Fibroblast of lung (primary cell): ENCODE data around the gene HAVCR2. TPM values are rescaled to one million over a fixed set of nuclear protein-coding genes. Genes with fewer than 3 reads are reported as not detected.
"Not testable (repeated sequence)": the region's sequence is repeated elsewhere in the genome, so short reads cannot be mapped to it uniquely, and the experiment has no call there.

Experiments
- DNase-seq, 2 donors: peaks; one replicate each; pipeline versions ENCODE4 v3.0.0 to v3.0.0-alpha.2; 2010; ENCODE audit warnings: low read depth in 2 of 2
- H2AFZ ChIP-seq: 2 replicates; pipeline ENCODE4 v1.5.1; 2012; ENCODE audit warnings: low read length, control low read depth, inconsistent platforms
- H3K27ac ChIP-seq: 2 replicates; pipeline ENCODE4 v1.5.1; 2011; ENCODE audit warnings: low read length, control low read depth; ENCODE audit not compliant: insufficient read depth
- H3K27me3 ChIP-seq: 2 replicates; pipeline ENCODE4 v1.5.1; 2011; ENCODE audit warnings: mild to moderate bottlenecking, low read length; ENCODE audit not compliant: control insufficient read depth, insufficient read depth
- H3K36me3 ChIP-seq: 2 replicates; pipeline ENCODE4 v1.5.1; 2011; ENCODE audit warnings: low read length; ENCODE audit not compliant: control insufficient read depth, insufficient read depth
- H3K4me1 ChIP-seq: 2 replicates; pipeline ENCODE4 v1.5.1; 2011; ENCODE audit warnings: low read length; ENCODE audit not compliant: control insufficient read depth, insufficient read depth; ENCODE audit errors: extremely low read depth
- H3K4me2 ChIP-seq: 2 replicates; pipeline ENCODE4 v1.5.1; 2011; ENCODE audit warnings: low read length, control low read depth; ENCODE audit not compliant: insufficient read depth; ENCODE audit errors: extremely low read depth
- H3K4me3 ChIP-seq, 4 experiments: fragments of 200-600 bp in 1 of 4; sonication (generic) in 1 of 4; replicated peaks in 1 of 4; 2 replicates each; pipeline ENCODE4 v1.5.1; 2011 to 2016; ENCODE audit warnings: low read length in 4 of 4, low read depth in 3 of 4, mild to moderate bottlenecking in 3 of 4, control low read depth in 2 of 4, inconsistent platforms in 1 of 4, mixed read lengths in 1 of 4; ENCODE audit not compliant: insufficient read depth in 1 of 4; ENCODE audit errors: control extremely low read depth in 1 of 4
- H3K79me2 ChIP-seq: 2 replicates; pipeline ENCODE4 v1.5.1; 2012; ENCODE audit warnings: mild to moderate bottlenecking, low read length, inconsistent platforms; ENCODE audit not compliant: control insufficient read depth, insufficient read depth
- H3K9ac ChIP-seq: 2 replicates; pipeline ENCODE4 v1.5.1; 2011; ENCODE audit warnings: mild to moderate bottlenecking, low read length, control low read depth; ENCODE audit not compliant: insufficient read depth
- H3K9me3 ChIP-seq: 2 replicates; pipeline ENCODE4 v1.5.1; 2012; ENCODE audit warnings: low read depth, low read length; ENCODE audit not compliant: control insufficient read depth, insufficient read depth
- H4K20me1 ChIP-seq: 2 replicates; pipeline ENCODE4 v1.5.1; 2011; ENCODE audit warnings: low read length; ENCODE audit not compliant: control insufficient read depth, insufficient read depth; ENCODE audit errors: extremely low read depth
- EZH2 ChIP-seq: IDR thresholded peaks from 2 replicates; pipeline ENCODE4 v1.5.1; 2012; ENCODE audit warnings: low read length, control low read depth, mild to moderate bottlenecking; ENCODE audit errors: missing control alignments
- polyA plus RNA-seq, 2 donors: library from polyadenylated mRNA; depleted of rRNA in 1 of 2; stranded (reverse) in 1 of 2; unstranded in 1 of 2; fragments of >200 nt; gene quantifications; 2 replicates each; pipeline ENCODE4 v1.2.1, GENCODE V29; 2011 to 2012; ENCODE audit warnings: missing spikeins in 1 of 2
- total RNA-seq: library from RNA; depleted of rRNA; stranded (reverse); fragments of >200 nt; gene quantifications from 2 replicates; pipeline ENCODE4 v1.2.1, GENCODE V29; 2014
- TF ChIP-seq, protein P1 (sequence below), 2 donors: IDR thresholded peaks in 1 of 2; conservative IDR thresholded peaks in 1 of 2; 1 replicate in 1 of 2; 2 replicates in 1 of 2; pipeline ENCODE4 v1.5.1; 2011 to 2012; ENCODE audit warnings: low read length in 2 of 2, control low read depth in 1 of 2, inconsistent platforms in 1 of 2, low read depth in 1 of 2, mild to moderate bottlenecking in 1 of 2

Gene HAVCR2
- total and polyA plus RNA-seq, 2 donors (not counting 1 experiment from before 2014, with no cell fraction given), result 0.56 to 2.5 TPM

- Histone ChIP-seq H3K27ac (no peak within 1 kb of the TSS), H3K9me3 (no peaks in the 10 kb centered on the region), H3K79me2 (no peaks in the 10 kb centered on the region), H2AFZ (no peak within 1 kb of the TSS), H3K9ac (no peak within 1 kb of the TSS), H3K4me3 (no peak within 1 kb of the TSS), H3K27me3 (no peaks in the 10 kb centered on the region), H3K4me1 (no peaks in the 10 kb centered on the region), H3K36me3 (no peaks in the 10 kb centered on the region), H3K4me2 (no peak within 1 kb of the TSS), H4K20me1 (no peaks in the 10 kb centered on the region)
- TF ChIP-seq, protein P1, sequence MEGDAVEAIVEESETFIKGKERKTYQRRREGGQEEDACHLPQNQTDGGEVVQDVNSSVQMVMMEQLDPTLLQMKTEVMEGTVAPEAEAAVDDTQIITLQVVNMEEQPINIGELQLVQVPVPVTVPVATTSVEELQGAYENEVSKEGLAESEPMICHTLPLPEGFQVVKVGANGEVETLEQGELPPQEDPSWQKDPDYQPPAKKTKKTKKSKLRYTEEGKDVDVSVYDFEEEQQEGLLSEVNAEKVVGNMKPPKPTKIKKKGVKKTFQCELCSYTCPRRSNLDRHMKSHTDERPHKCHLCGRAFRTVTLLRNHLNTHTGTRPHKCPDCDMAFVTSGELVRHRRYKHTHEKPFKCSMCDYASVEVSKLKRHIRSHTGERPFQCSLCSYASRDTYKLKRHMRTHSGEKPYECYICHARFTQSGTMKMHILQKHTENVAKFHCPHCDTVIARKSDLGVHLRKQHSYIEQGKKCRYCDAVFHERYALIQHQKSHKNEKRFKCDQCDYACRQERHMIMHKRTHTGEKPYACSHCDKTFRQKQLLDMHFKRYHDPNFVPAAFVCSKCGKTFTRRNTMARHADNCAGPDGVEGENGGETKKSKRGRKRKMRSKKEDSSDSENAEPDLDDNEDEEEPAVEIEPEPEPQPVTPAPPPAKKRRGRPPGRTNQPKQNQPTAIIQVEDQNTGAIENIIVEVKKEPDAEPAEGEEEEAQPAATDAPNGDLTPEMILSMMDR (conservative IDR thresholded peaks at IDR 0.05 in 1 of 2, IDR thresholded peaks at IDR 0.05 in 1 of 2; ENCODE audit: low read depth in 1 of 2, low read length in 2 of 2), result no peak
- no peak for DNase-seq
Measured at GRCh38 chr5:157059093-157059539, 49.7 kb downstream of the HAVCR2 start, which contains the start of gene HAVCR1. Gene HAVCR1, minus strand, starts transcription at chr5:157059116. Its CDS starts 1,173 bp downstream, at chr5:157057943.

GRCh38 chr5:157057459-157058370 is 51.1 kb downstream of the HAVCR2 start:
- no peak for DNase-seq
- H3K79me2 ChIP-seq, result no peaks in the 10 kb centered on the region
- H3K9me3 ChIP-seq, result no peaks in the 10 kb centered on the region
- H3K4me3 ChIP-seq, result no peak overlapping the region
- H3K27me3 ChIP-seq, result no peaks in the 10 kb centered on the region
- H3K4me2 ChIP-seq, result no peak overlapping the region
- no peaks in the 10 kb centered on the region for H3K36me3 ChIP-seq
- no peak overlapping the region for H3K27ac ChIP-seq
- H2AFZ ChIP-seq, result no peak overlapping the region
- H3K9ac ChIP-seq, result no peak overlapping the region
- no peaks in the 10 kb centered on the region for H4K20me1 ChIP-seq
- no peaks in the 10 kb centered on the region for H3K4me1 ChIP-seq
- TF ChIP-seq EZH2, result no peak
- TF ChIP-seq, protein P1 (conservative IDR thresholded peaks at IDR 0.05 in 1 of 2, IDR thresholded peaks at IDR 0.05 in 1 of 2; ENCODE audit: low read depth in 1 of 2, low read length in 2 of 2), result no peak

- not testable (repeated sequence) for H3K4me1 ChIP-seq, H3K4me3 ChIP-seq, DNase-seq, H3K9ac ChIP-seq, H3K27me3 ChIP-seq, H3K36me3 ChIP-seq, H3K79me2 ChIP-seq, H3K4me2 ChIP-seq, H3K27ac ChIP-seq, H2AFZ ChIP-seq, H3K9me3 ChIP-seq, H4K20me1 ChIP-seq
Measured at GRCh38 chr5:157056848-157057247, 52.0 kb downstream of the HAVCR2 start.
